GM18868 (cell line): Measurements from ENCODE around the gene TFE3.
"Not testable (repeated sequence)": the region's sequence is repeated elsewhere in the genome, so short reads cannot be mapped to it uniquely, and the experiment has no call there.

Source experiments
- ATAC-seq: cut with Tn5 transposase; IDR thresholded peaks from one replicate; pipeline ENCODE4 v1.9.1; 2021; ENCODE audit warnings: mild to moderate bottlenecking, moderate library complexity; ENCODE audit not compliant: unreplicated experiment

TFE3 gene

GRCh38 chrX:49002091-49002935 is 40.8 kb downstream of the TFE3 start, which contains the start of gene GRIPAP1:
Gene GRIPAP1, minus strand, starts transcription at chrX:49002264. Its CDS starts 35 bp downstream, at chrX:49002229.
- ATAC-seq, result peak; percentile 86

GRCh38 chrX:49001521-49002090 is 41.6 kb downstream of the TFE3 start:
- peak; percentile 30 for ATAC-seq

GRCh38 chrX:49000636-49001035 is 42.5 kb downstream of the TFE3 start:
- no peak for ATAC-seq

- ATAC-seq, result no peak
Observed at GRCh38 chrX:48999030-48999429, 44.1 kb downstream of the TFE3 start.

GRCh38 chrX:48998391-48998790 is 44.8 kb downstream of the TFE3 start:
- ATAC-seq, result no peak

GRCh38 chrX:48997865-48998264 is 45.3 kb downstream of the TFE3 start:
- no peak for ATAC-seq

GRCh38 chrX:48997455-48997854 is 45.7 kb downstream of the TFE3 start:
- ATAC-seq, result no peak

- ATAC-seq, result no peak
Observed at GRCh38 chrX:48996969-48997368, 46.2 kb downstream of the TFE3 start.

GRCh38 chrX:48992341-48992740 is 50.8 kb downstream of the TFE3 start:
- ATAC-seq, result no peak

- no peak for ATAC-seq
Observed at GRCh38 chrX:48989483-48989882, 53.7 kb downstream of the TFE3 start.

- ATAC-seq, result no peak
Observed at GRCh38 chrX:48983896-48984295, 59.3 kb downstream of the TFE3 start.

GRCh38 chrX:48983081-48983480 is 60.1 kb downstream of the TFE3 start:
- ATAC-seq, result no peak

GRCh38 chrX:48981178-48981577 is 62.0 kb downstream of the TFE3 start:
- ATAC-seq, result no peak

- not testable (repeated sequence) for ATAC-seq
Observed at GRCh38 chrX:48980341-48980740, 62.8 kb downstream of the TFE3 start.
